Suprapubic skin (tissue), 4 donors: ENCODE measurements around the gene MIGA1. TPM values are rescaled to one million over a fixed set of nuclear protein-coding genes. Genes with fewer than 3 reads are reported as not detected.

Experiments used
- DNase-seq, 2 donors: peaks; one replicate each; pipeline ENCODE4 v3.0.0-alpha.2; 2019; ENCODE audit warnings: low spot score in 2 of 2
- H3K27ac ChIP-seq: fragments of 200-600 bp; sonication (generic); one replicate; pipeline ENCODE4 v1.5.1; 2019
- H3K27me3 ChIP-seq: fragments of 200-600 bp; sonication (generic); one replicate; pipeline ENCODE4 v1.5.1; 2019
- H3K36me3 ChIP-seq: fragments of 200-600 bp; sonication (generic); one replicate; pipeline ENCODE4 v1.5.1; 2019
- H3K4me1 ChIP-seq: fragments of 200-600 bp; sonication (generic); one replicate; pipeline ENCODE4 v1.5.1; 2019
- H3K4me3 ChIP-seq: fragments of 200-600 bp; sonication (generic); one replicate; pipeline ENCODE4 v1.5.1; 2019; ENCODE audit warnings: mild to moderate bottlenecking
- H3K9me3 ChIP-seq: fragments of 200-600 bp; sonication (generic); one replicate; pipeline ENCODE4 v1.5.1; 2019
- EP300 ChIP-seq: sonication (generic); formaldehyde crosslinking; IDR thresholded peaks from one replicate; pipeline ENCODE4 v1.6.1; 2017; ENCODE audit warnings: antibody characterized with exemption
- POLR2A ChIP-seq, 2 donors: fragments of 450-650 bp; IDR thresholded peaks; one replicate each; pipeline ENCODE4 v1.6.1; 2017; ENCODE audit warnings: antibody characterized with exemption in 2 of 2, mild to moderate bottlenecking in 2 of 2, moderate library complexity in 2 of 2
- POLR2AphosphoS5 ChIP-seq, 3 donors: sonication (generic); formaldehyde crosslinking; IDR thresholded peaks; one replicate each; pipeline ENCODE4 v1.6.1; 2017; ENCODE audit warnings: antibody characterized with exemption in 3 of 3
- WGBS: methylation state at CpG from one replicate; pipeline ENCODE4 v1.1.5; 2018; 5-methylcytosine and 5-hydroxymethylcytosine counted together
- total RNA-seq, 4 donors: library from RNA; depleted of rRNA; stranded (reverse); fragments of >200 nt; gene quantifications; one replicate each; pipeline ENCODE4 v1.1.0, GENCODE V29; 2016
- TF ChIP-seq, protein P1 (sequence below), 2 donors: fragments of 200-600 bp in 1 of 2; fragments of 450-650 bp in 1 of 2; sonication (generic) in 1 of 2; IDR thresholded peaks; one replicate each; pipeline ENCODE4 v1.5.1; 2016 to 2019; ENCODE audit warnings: antibody characterized with exemption in 2 of 2, mild to moderate bottlenecking in 1 of 2, moderate library complexity in 1 of 2

The MIGA1 gene
- total RNA-seq, 4 donors from 2014 or later, result 7.6 to 17.6 (median 10.2) TPM

DNA sequence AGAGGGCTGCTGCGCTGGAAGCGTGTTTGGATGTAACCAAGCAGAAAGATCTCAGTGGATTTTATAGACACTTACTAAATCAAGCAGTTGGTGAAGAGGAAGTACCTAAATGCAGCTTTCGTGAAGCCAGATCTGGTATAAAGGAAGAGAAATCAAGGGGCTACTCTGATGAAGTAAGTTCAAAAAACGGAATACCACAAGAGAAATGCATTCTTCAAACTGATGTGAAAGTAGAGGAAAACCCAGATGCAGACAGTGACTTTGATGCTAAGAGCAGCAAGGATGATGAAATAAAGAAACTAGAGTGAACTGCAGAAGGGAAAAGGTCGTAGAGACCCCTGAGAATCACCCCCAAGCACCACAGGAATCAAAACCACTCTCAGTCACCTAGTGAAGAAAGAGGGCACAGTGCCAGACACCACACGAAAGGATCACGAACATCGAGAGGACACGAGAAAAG lies 68.2 kb downstream of the MIGA1 start:
- H3K27ac ChIP-seq, result no peak overlapping the region
- 74% methylated on average over 9 of the region's 9 CpGs for WGBS
- no peak overlapping the region for H3K4me3 ChIP-seq
- peaks cover 9% of the 10 kb centered on the region for H3K36me3 ChIP-seq
- DNase-seq, result no peak
- H3K4me1 ChIP-seq, result no peaks in the 10 kb centered on the region
- no peaks in the 10 kb centered on the region for H3K9me3 ChIP-seq
- no peaks in the 10 kb centered on the region for H3K27me3 ChIP-seq
- no peak for TF ChIP-seq POLR2AphosphoS5 (IDR thresholded peaks at IDR 0.05)
- TF ChIP-seq, protein P1, sequence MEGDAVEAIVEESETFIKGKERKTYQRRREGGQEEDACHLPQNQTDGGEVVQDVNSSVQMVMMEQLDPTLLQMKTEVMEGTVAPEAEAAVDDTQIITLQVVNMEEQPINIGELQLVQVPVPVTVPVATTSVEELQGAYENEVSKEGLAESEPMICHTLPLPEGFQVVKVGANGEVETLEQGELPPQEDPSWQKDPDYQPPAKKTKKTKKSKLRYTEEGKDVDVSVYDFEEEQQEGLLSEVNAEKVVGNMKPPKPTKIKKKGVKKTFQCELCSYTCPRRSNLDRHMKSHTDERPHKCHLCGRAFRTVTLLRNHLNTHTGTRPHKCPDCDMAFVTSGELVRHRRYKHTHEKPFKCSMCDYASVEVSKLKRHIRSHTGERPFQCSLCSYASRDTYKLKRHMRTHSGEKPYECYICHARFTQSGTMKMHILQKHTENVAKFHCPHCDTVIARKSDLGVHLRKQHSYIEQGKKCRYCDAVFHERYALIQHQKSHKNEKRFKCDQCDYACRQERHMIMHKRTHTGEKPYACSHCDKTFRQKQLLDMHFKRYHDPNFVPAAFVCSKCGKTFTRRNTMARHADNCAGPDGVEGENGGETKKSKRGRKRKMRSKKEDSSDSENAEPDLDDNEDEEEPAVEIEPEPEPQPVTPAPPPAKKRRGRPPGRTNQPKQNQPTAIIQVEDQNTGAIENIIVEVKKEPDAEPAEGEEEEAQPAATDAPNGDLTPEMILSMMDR (IDR thresholded peaks at IDR 0.05), result no peak

DNA sequence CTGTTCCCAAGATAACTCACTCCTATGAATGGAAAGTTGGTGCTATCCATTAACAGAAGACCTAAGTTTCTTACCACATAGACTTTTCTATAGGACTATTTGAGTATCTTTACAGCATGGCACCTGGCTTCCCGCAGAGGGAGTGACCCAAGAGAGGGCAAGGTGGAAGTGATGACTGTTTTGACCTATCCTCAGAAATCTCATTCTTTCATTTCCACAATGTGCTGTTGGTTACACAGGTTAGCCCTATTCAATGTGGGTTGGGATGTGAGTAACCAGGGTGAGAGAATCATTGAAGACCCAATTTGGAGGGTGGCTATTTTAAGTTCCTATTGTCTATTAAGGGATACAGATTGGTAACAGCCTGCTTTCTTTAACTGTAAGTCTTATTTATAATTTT lies 70.6 kb downstream of the MIGA1 start:
- Histone ChIP-seq H3K27ac (no peak overlapping the region), H3K4me1 (no peaks in the 10 kb centered on the region), H3K27me3 (no peaks in the 10 kb centered on the region), H3K36me3 (peaks cover 10% of the 10 kb centered on the region), H3K4me3 (no peak overlapping the region), H3K9me3 (no peaks in the 10 kb centered on the region)
- DNase-seq, result no peak
- no peak for TF ChIP-seq EP300
- TF ChIP-seq, protein P1 (IDR thresholded peaks at IDR 0.05), result no peak
- no peak for TF ChIP-seq POLR2A (IDR thresholded peaks at IDR 0.05)
- no peak for TF ChIP-seq POLR2AphosphoS5 (IDR thresholded peaks at IDR 0.05)
- 100% methylated on average over 1 of the region's 1 CpG for WGBS

DNA sequence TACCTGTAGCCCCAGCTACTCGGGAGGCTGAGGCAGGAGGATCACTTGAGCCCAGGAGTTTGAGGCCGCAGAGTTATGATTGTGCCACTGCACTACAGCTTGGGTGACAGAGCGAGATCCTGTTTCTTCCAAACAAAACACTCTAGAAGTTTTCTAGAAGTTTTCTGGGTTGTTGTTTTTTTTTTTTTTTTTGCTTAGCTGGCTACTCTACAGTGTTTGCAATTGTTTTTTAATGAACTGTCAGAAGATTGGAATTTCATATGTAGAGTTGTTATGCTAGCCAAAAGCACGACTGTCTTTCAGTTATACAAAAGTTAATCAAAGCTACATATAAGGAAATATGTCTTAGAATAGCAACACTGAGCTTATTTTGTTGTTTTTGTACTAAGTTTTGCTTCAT lies 78.1 kb downstream of the MIGA1 start:
- 80% methylated on average over 4 of the region's 4 CpGs for WGBS
- H3K27ac ChIP-seq, result no peak overlapping the region
- peaks cover 12% of the 10 kb centered on the region for H3K9me3 ChIP-seq
- TF ChIP-seq POLR2A (IDR thresholded peaks at IDR 0.05) (no peak), EP300 (no peak), POLR2AphosphoS5 (IDR thresholded peaks at IDR 0.05) (no peak)
- TF ChIP-seq, protein P1 (IDR thresholded peaks at IDR 0.05), result no peak
- no peaks in the 10 kb centered on the region for H3K4me1 ChIP-seq
- no peaks in the 10 kb centered on the region for H3K27me3 ChIP-seq
- no peak overlapping the region for H3K4me3 ChIP-seq
- no peak for DNase-seq
- H3K36me3 ChIP-seq, result peaks cover 19% of the 10 kb centered on the region

DNA sequence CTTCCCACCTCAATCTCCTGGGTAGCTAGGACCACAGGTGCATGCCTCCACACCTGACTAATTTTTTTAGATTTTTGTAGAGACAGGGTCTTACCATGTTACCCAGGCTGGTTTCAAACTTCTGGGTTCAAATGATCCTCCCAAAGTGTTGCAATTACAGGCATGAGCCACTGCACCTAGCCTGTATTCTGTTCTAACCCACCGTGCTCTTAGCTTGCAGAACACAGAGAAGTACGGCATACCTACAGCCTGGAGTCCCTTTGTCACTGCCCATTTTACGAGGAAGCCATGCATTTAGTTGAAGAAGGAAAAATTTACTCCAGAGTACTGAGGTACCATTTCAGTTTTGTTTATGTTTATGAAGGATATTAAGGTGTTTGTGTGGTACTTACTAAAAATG lies 79.3 kb downstream of the MIGA1 start:
- Histone ChIP-seq H3K9me3 (peaks cover 12% of the 10 kb centered on the region), H3K27ac (no peak overlapping the region), H3K4me1 (no peaks in the 10 kb centered on the region), H3K4me3 (no peak overlapping the region), H3K27me3 (no peaks in the 10 kb centered on the region), H3K36me3 (peaks cover 16% of the 10 kb centered on the region)
- 95% methylated on average over 3 of the region's 3 CpGs for WGBS
- TF ChIP-seq POLR2A (IDR thresholded peaks at IDR 0.05) (no peak), EP300 (no peak), POLR2AphosphoS5 (IDR thresholded peaks at IDR 0.05) (no peak)
- TF ChIP-seq, protein P1 (IDR thresholded peaks at IDR 0.05), result no peak
- DNase-seq, result no peak

DNA sequence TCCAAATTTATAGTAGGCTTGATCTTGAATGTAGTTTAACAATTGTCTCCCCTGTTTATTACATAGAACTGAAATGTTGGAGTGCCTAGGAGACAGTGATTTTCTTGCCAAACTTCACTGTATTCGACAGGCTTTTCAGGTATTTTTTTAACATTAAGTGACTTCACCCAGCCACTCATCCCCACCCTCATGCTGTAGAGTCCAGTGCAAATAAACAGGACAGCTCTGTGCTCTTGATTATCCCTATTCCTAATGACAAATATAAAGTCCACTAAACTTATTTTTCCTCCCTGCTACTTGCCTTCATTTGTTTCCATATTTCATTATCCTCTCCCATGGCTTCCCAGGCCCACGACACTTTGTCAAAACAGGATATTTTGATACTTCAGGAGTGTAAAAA lies 79.8 kb downstream of the MIGA1 start:
- H3K4me3 ChIP-seq, result no peak overlapping the region
- WGBS, result 80% methylated on average over 2 of the region's 2 CpGs
- H3K4me1 ChIP-seq, result no peaks in the 10 kb centered on the region
- no peaks in the 10 kb centered on the region for H3K27me3 ChIP-seq
- TF ChIP-seq, protein P1 (IDR thresholded peaks at IDR 0.05), result no peak
- no peak for TF ChIP-seq POLR2AphosphoS5 (IDR thresholded peaks at IDR 0.05)
- no peak for TF ChIP-seq POLR2A (IDR thresholded peaks at IDR 0.05)
- TF ChIP-seq EP300, result no peak
- H3K9me3 ChIP-seq, result peaks cover 12% of the 10 kb centered on the region
- no peak overlapping the region for H3K27ac ChIP-seq
- no peak for DNase-seq
- H3K36me3 ChIP-seq, result peaks cover 16% of the 10 kb centered on the region
